Thyroid gland (tissue), 4 donors: ENCODE measurements around the gene BSPRY.

Experiments
- CTCF ChIP-seq, 6 experiments: fragments of 200-600 bp in 3 of 6; fragments of 450-650 bp in 3 of 6; sonication (generic) in 3 of 6; IDR thresholded peaks; one replicate each; pipeline ENCODE4 v1.5.1; 2016 to 2019; ENCODE audit warnings: antibody characterized with exemption in 6 of 6, mild to moderate bottlenecking in 2 of 6, inconsistent platforms in 1 of 6, moderate library complexity in 1 of 6
- POLR2A ChIP-seq, 2 donors: fragments of 450-650 bp; IDR thresholded peaks; one replicate each; pipeline ENCODE4 v1.6.1; 2017; ENCODE audit warnings: antibody characterized with exemption in 2 of 2, mild to moderate bottlenecking in 2 of 2, moderate library complexity in 1 of 2

- TF ChIP-seq CTCF (IDR thresholded peaks at IDR 0.05) (no peak), POLR2A (IDR thresholded peaks at IDR 0.05) (no peak)
Measured at GRCh38 chr9:113350937-113351336, 1.6 kb downstream of the BSPRY start.
